Central memory CD8-positive, alpha-beta T cell (primary cell): Measurements from ENCODE around the gene FOXK2.
"Not testable (repeated sequence)": the region's sequence is repeated elsewhere in the genome, so short reads cannot be mapped to it uniquely, and the experiment has no call there.

Source experiments
- ATAC-seq: fragments of 150-1000 bp; cut with Tn5 transposase; replicated peaks from 2 replicates; pipeline ENCODE4 v1.10.0; 2022; ENCODE audit warnings: mild to moderate bottlenecking, moderate FRiP score, moderate number of reproducible peaks; ENCODE audit not compliant: poor library complexity, severe bottlenecking; ENCODE audit errors: extremely low read depth
- DNase-seq, 2 donors: peaks; one replicate each; pipeline ENCODE4 v3.0.0; 2021; ENCODE audit warnings: low spot score in 2 of 2
- H3K27ac Mint-ChIP-seq: one replicate; pipeline ENCODE4 v1.8.0; 2022; ENCODE audit warnings: low read depth, mild to moderate bottlenecking, moderate library complexity, mixed read lengths
- H3K27me3 Mint-ChIP-seq: one replicate; pipeline ENCODE4 v1.8.0; 2022; ENCODE audit warnings: mixed read lengths
- H3K36me3 Mint-ChIP-seq: one replicate; pipeline ENCODE4 v1.8.0; 2022; ENCODE audit warnings: mild to moderate bottlenecking, moderate library complexity, mixed read lengths; ENCODE audit not compliant: insufficient read depth
- H3K4me1 Mint-ChIP-seq: one replicate; pipeline ENCODE4 v1.8.0; 2022; ENCODE audit warnings: mixed read lengths
- H3K4me3 Mint-ChIP-seq: one replicate; pipeline ENCODE4 v1.8.0; 2022; ENCODE audit warnings: mild to moderate bottlenecking, moderate library complexity, mixed read lengths
- H3K9me3 Mint-ChIP-seq: one replicate; pipeline ENCODE4 v1.8.0; 2022; ENCODE audit warnings: mixed read lengths

The FOXK2 gene

DNA sequence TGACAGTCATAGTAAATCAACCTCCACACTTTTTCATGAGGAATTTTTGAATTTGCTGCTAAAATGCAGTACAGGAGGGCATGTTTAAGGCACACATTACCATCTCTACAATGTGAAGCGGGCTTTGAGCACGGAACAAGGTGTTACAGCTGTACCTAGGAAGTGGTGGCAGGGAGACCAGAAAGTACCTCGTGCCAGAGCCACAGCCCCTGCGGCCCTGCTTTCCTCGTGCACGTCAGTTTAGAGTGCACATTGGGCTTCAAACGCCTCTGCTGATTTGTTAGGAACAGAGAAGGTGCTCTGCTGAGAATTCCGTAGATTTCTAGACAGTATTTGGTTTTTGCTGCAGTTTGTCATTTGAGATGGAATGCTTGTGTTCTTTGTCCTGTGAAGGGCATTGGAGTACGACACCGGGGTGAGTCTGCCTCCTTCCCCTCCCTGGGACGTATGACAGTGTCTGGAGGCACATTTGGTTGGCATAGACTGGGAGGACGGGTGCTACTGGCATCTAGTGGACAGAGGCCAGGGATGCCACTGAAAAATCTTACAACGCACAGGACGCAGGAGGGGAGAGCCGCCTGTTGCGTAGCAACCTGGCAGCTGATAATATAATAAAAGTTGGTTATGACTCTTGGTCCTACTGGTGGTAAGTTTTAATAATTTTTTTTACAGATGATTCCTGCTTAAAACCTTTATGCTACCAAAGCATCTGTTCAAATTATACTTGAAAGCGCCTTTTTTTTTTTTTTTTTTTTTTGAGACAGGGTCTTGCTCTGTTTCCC is 9.1 kb downstream of the FOXK2 start:
- no peak for ATAC-seq
- H3K27ac Mint-ChIP-seq = peak overlapping the region; percentile 80
- no peak overlapping the region for H3K4me3 Mint-ChIP-seq
- H3K4me1 Mint-ChIP-seq = peaks cover 56% of the 10 kb centered on the region
- DNase-seq = no peak
- no peaks in the 10 kb centered on the region for H3K27me3 Mint-ChIP-seq
- H3K9me3 Mint-ChIP-seq = no peaks in the 10 kb centered on the region
- peaks cover 6% of the 10 kb centered on the region for H3K36me3 Mint-ChIP-seq

DNA sequence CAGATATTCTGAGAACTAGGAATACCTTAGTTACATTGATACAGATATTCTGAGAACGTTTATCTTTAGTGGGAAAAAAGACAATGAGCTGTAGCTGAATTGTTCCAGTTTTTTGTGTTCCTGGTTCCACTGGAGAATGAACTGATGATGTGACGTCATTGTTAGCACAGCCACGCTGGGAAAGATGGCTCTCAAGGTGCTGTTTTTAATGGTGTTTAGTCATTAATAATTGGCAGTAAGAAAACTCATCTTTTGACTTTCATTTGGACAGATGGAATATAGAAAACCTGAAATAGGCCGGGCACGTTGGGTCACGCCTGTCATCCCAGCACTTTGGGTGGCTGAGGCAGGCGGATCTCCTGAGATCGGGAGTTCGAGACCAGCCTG is 10.4 kb downstream of the FOXK2 start:
- no peak overlapping the region for H3K4me3 Mint-ChIP-seq
- no peak overlapping the region for H3K27ac Mint-ChIP-seq
- H3K36me3 Mint-ChIP-seq = peaks cover 5% of the 10 kb centered on the region
- no peak for ATAC-seq
- no peaks in the 10 kb centered on the region for H3K9me3 Mint-ChIP-seq
- no peaks in the 10 kb centered on the region for H3K27me3 Mint-ChIP-seq
- H3K4me1 Mint-ChIP-seq = peaks cover 57% of the 10 kb centered on the region
- DNase-seq = no peak

DNA sequence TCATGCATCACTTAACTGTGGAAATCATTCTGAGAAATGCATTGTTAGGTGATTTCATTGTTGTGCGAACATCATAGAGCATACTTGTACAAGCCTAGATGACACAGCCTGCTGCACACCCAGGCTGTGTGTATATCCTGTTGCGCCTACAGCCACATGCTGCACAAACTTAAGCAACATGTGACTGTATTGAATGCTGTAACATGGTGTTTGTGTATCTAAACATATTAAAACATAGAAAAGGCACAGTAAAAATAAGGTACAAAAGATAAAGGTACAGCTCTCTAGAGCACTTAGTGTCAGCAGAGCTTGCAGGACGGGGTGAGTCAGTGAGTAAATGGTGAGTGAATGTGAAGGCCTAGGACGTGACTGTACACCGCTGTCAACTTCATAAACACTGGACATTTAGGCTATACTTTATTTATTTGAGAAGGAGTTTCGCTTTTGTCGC is 11.9 kb downstream of the FOXK2 start:
- H3K9me3 Mint-ChIP-seq = no peaks in the 10 kb centered on the region
- H3K27ac Mint-ChIP-seq = no peak overlapping the region
- H3K4me1 Mint-ChIP-seq = peaks cover 58% of the 10 kb centered on the region
- H3K4me3 Mint-ChIP-seq = peak overlapping the region; percentile 15
- DNase-seq (no peak), ATAC-seq (no peak)
- peaks cover 4% of the 10 kb centered on the region for H3K36me3 Mint-ChIP-seq
- no peaks in the 10 kb centered on the region for H3K27me3 Mint-ChIP-seq

DNA sequence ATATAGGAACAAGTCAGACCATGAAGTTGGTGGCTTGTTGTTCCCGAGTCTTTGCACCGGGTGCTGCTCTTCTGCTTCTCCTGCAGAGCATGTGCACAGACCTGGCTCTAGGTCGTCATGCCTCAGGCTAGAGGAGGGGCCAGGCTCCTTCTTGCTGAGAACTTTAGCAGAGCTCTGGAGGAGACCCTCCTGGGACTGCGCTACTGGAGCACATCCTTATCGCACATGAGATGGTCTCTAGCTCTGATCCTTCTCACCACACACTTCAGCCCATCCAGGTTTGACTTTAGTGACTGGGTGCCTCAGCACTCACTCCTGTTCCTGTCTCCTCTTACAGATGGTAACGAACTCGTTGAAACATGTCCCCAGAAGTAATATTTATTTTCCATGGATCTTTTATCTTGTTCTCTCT is 14.9 kb downstream of the FOXK2 start:
- DNase-seq = no peak
- Mint-ChIP-seq H3K4me3 (no peak overlapping the region), H3K27ac (peak overlapping the region; percentile 73), H3K36me3 (peaks cover 4% of the 10 kb centered on the region), H3K4me1 (peaks cover 56% of the 10 kb centered on the region), H3K9me3 (no peaks in the 10 kb centered on the region), H3K27me3 (no peaks in the 10 kb centered on the region)
- ATAC-seq = no peak

DNA sequence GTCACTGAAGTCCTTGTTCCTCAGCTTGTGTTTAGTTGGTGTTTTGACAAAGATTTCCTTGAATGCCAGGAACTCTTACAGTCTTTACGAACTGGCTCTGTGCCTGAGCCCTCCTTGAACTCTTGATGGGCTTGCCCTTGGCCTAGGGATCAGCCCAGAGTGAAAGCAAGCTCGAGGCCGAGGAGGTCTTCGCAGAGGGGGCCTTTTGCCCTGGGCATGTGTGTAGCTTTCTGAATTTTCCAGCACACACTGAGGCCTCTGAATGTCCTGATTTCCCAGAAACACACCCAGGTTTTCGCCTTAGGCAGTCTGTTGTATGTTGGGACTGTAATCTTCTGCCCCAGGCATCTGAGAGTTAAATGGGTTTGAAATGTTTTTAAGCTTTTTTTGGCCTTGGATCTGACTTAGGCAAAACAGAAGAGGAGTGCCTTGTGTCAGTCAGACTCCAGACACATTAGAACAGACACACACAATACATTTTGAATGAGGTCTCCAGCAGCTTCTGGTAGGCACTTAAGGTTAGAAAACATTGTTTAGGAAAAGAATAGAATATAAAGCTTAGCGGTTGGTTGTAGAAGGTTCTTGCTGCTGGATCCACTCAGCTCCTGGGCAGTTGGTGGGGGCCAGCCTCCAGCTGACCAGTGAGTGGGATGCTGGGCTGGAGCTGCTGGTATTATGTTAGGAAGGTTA is 17.1 kb downstream of the FOXK2 start:
- peaks cover 52% of the 10 kb centered on the region for H3K4me1 Mint-ChIP-seq
- ATAC-seq (no peak), DNase-seq (no peak)
- peak overlapping the region; percentile 73 for H3K27ac Mint-ChIP-seq
- peak overlapping the region; percentile 29 for H3K4me3 Mint-ChIP-seq
- peaks cover 7% of the 10 kb centered on the region for H3K36me3 Mint-ChIP-seq
- H3K27me3 Mint-ChIP-seq = no peaks in the 10 kb centered on the region
- no peaks in the 10 kb centered on the region for H3K9me3 Mint-ChIP-seq

DNA sequence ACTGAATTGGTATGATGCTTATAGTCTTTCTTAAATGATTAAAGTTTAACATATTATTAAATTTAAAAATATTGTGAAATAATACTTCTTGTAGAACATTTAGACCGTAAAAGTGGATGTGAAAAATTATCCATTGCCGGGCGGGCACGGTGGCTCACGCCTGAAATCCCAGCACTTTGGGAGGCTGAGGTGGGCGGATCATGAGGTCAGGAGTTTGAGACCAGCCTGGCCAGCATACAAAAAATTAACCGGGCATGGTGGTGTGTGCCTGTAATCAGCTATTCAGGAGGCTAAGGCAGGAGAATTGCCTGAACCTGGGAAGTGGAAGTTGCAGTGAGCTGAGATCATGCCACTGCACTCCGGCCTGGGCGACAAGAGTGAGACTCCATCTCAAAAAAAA is 17.7 kb downstream of the FOXK2 start:
- not testable (repeated sequence) for H3K27me3 Mint-ChIP-seq, H3K9me3 Mint-ChIP-seq, DNase-seq, H3K36me3 Mint-ChIP-seq, H3K4me3 Mint-ChIP-seq, ATAC-seq
- H3K4me1 Mint-ChIP-seq = peaks cover 51% of the 10 kb centered on the region
- peak overlapping the region; percentile 73 for H3K27ac Mint-ChIP-seq

DNA sequence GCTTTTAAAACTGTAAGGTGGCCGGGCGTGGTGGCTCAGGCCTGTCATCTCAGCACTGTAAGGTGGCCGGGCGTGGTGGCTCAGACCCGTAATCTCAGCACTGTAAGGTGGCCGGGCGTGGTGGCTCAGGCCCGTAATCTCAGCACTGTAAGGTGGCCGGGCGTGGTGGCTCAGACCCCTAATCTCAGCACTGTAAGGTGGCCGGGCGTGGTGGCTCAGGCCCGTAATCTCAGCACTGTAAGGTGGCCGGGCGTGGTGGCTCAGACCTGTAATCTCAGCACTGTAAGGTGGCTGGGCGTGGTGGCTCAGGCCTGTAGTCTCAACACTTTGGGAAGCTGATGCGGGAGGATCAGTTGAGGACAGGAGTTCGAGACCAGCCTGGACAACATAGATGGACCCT is 19.5 kb downstream of the FOXK2 start:
- H3K36me3 Mint-ChIP-seq, ATAC-seq, H3K27ac Mint-ChIP-seq, H3K9me3 Mint-ChIP-seq, H3K27me3 Mint-ChIP-seq, DNase-seq, H3K4me3 Mint-ChIP-seq: not testable (repeated sequence)
- peaks cover 55% of the 10 kb centered on the region for H3K4me1 Mint-ChIP-seq

DNA sequence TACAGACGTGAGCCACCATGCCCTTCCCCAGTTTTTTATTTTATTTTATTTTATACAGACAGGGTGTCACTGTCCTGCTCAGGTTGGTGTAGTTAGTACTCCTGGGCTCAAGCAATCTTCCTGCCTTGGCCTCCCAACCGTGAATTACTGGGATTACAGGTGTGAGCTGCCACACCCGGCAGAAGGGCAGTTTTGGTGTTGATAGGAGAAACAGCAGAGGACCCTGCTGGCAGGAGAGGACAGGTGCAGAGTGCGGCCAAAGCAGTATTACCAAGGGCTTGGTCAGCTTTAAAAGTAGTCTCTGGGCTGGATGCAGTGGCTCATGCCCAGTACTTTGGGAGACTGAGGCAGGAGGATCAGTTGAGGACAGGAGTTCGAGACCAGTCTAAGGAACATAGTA is 22.9 kb downstream of the FOXK2 start:
- peaks cover 39% of the 10 kb centered on the region for H3K4me1 Mint-ChIP-seq
- H3K27me3 Mint-ChIP-seq = no peaks in the 10 kb centered on the region
- peaks cover 6% of the 10 kb centered on the region for H3K36me3 Mint-ChIP-seq
- DNase-seq (no peak), ATAC-seq (no peak)
- H3K27ac Mint-ChIP-seq = no peak overlapping the region
- no peak overlapping the region for H3K4me3 Mint-ChIP-seq
- no peaks in the 10 kb centered on the region for H3K9me3 Mint-ChIP-seq

DNA sequence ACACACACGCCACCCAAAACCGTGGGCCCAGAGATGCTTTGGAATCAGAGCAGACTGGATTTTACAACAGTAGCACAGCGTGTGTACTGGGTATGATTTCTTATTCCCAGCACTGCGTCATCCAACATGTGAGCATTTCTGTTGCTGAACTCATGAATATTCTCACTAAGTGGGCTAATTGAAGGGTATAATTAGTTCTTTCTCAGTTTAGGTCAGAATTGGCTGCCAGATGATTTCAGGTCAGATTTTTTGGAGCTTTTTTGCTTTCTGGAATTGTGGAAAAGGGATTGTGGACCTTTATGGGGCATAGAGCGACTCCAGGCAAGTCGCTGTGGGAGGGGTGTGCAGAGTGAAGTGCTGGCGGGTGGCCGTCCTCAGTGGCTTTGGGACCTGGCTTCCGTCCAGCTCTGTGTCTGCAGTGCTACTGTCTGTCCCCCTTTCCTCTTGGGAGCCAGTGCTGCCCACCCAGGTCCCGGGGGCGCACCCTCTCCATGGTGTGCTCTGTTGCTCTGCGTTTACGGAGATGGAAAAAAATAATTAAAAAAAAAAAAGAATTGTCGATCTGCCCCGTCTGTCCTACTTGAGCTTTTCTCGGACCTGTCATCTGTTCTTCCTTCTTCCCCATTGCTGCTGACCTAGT is 25.0 kb downstream of the FOXK2 start:
- Mint-ChIP-seq H3K27me3 (no peaks in the 10 kb centered on the region), H3K36me3 (peaks cover 5% of the 10 kb centered on the region), H3K4me3 (no peak overlapping the region), H3K27ac (no peak overlapping the region), H3K4me1 (peaks cover 44% of the 10 kb centered on the region), H3K9me3 (no peaks in the 10 kb centered on the region)
- DNase-seq (no peak), ATAC-seq (no peak)

DNA sequence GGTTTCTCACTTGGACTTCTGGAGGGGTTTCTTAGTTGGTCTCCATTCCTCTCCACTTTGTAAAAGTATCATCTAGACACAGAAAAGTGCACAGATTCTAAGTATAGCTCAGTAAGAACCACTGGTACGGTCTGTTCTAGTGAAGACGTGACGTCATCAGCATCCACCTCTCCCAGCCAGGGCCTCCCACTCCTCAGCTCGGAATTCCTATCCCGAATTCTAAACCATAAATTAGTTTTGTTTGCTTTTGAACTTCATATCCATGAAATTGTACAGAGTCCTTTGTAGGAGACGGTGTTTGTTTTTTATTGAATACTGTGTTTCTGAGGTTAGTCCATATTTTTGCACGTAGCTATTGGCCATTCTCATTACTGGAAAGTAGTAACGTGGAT is 25.5 kb downstream of the FOXK2 start:
- no peak for DNase-seq
- Mint-ChIP-seq H3K27me3 (no peaks in the 10 kb centered on the region), H3K27ac (no peak overlapping the region), H3K9me3 (no peaks in the 10 kb centered on the region), H3K36me3 (peaks cover 4% of the 10 kb centered on the region), H3K4me3 (no peak overlapping the region), H3K4me1 (peaks cover 43% of the 10 kb centered on the region)
- no peak for ATAC-seq

DNA sequence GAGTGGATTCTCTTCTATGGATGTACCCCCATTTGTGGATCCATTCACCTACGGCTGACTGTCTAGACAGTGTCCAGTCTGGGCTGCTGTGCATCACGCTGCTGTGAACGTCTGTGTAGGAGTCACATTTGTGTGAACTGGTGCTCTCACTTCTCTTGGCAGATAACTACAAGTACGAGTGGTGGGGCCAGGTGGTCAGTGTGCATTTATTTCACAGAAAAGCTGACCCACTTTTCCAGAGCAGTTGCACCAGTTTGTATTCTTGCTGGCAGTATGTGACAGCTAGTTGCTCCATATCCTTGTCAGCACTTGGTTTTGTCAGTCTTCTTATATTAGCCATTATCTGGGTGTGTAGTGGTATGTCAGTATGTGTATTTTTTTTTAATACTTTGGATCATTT is 28.4 kb downstream of the FOXK2 start:
- Mint-ChIP-seq H3K36me3 (no peaks in the 10 kb centered on the region), H3K4me1 (peaks cover 40% of the 10 kb centered on the region), H3K4me3 (no peak overlapping the region), H3K27me3 (no peaks in the 10 kb centered on the region), H3K9me3 (no peaks in the 10 kb centered on the region), H3K27ac (peak overlapping the region; percentile 23)
- ATAC-seq (no peak), DNase-seq (no peak)

DNA sequence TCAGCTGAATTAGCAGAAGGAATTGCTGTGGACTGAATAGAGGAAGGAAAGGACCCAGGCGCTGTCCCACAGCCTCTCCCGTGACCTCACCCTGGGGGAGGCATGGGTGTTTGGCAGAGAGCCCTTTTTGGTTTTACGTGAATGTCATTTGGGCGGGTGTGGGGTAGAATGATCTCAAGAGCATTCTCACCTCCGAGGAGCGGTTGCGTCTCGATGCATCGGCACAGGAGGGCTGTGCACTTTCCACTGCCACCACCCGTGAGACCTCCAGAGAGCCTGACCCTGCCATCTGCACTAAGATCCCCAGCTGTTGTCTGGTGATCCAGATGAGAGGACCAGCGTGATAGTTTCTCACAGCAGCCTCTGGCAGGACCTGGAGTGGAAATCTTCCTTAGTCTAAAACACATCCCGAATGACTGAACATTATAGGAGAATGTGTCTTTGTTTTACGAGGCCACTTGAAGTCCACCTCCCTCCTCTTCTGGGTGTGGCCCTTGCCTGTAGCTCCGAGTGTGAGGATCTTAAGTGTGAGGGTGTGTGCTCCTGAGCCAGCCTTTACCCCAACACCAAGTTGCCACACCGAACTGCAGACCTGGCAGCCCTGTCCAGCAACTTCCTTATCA is 29.3 kb downstream of the FOXK2 start:
- H3K4me1 Mint-ChIP-seq = peaks cover 40% of the 10 kb centered on the region
- peak in 1 of 2 donors; percentile 14 for DNase-seq

More for the DNA sequence above, 29.3 kb downstream of the FOXK2 start:
- Mint-ChIP-seq H3K36me3 (no peaks in the 10 kb centered on the region), H3K27me3 (no peaks in the 10 kb centered on the region), H3K27ac (peak overlapping the region; percentile 23), H3K4me3 (no peak overlapping the region), H3K9me3 (no peaks in the 10 kb centered on the region)
- peak; percentile 52 for ATAC-seq
